Activated T-cell treated with anti-CD3 and anti-CD28 coated beads, Interleukin-2, amount 50 U/mL, for 48 hours (primary cell): ENCODE data around the gene IGFL1.
"Not testable (repeated sequence)": the region's sequence is repeated elsewhere in the genome, so short reads cannot be mapped to it uniquely, and the experiment has no call there.

Source experiments
- DNase-seq, 2 experiments: peaks; one replicate each; pipeline ENCODE4 v3.0.0-alpha.2; 2020

The IGFL1 gene

GRCh38 chr19:46273931-46274330, 44.4 kb downstream of the IGFL1 start:
- not testable (repeated sequence) for DNase-seq

GRCh38 chr19:46279177-46279576, 49.6 kb downstream of the IGFL1 start:
- no peak for DNase-seq
